HEK293T (cell line): Measurements from ENCODE around the gene TRHDE.

ENCODE experiments used
- CTCF ChIA-PET: fragments of 350-600 bp; formaldehyde crosslinking; extraction: SDS; loops from one replicate; lab custom pipeline; 2021; ENCODE audit warnings: antibody characterized with exemption, inconsistent platforms; lab: Yijun Ruan, JAX
- POLR2A ChIA-PET: fragments of 350-600 bp; formaldehyde crosslinking; extraction: SDS; loops from one replicate; lab custom pipeline; 2020; ENCODE audit warnings: antibody characterized with exemption, inconsistent platforms; lab: Yijun Ruan, JAX
- DNase-seq: peaks from one replicate; pipeline ENCODE4 v3.0.0; 2012; ENCODE audit warnings: mixed read lengths; ENCODE audit errors: extremely low spot score
- ARNT ChIP-seq: fragments of 450-650 bp; IDR thresholded peaks from 2 replicates; pipeline ENCODE4 v1.6.1; 2017; ENCODE audit warnings: mild to moderate bottlenecking
- BHLHE40 ChIP-seq: fragments of 450-650 bp; IDR thresholded peaks from 2 replicates; pipeline ENCODE4 v1.6.1; 2016; ENCODE audit warnings: mild to moderate bottlenecking, moderate library complexity, borderline replicate concordance
- CTBP1 ChIP-seq: fragments of 450-650 bp; IDR thresholded peaks from 2 replicates; pipeline ENCODE4 v1.6.1; 2016; ENCODE audit warnings: borderline replicate concordance
- ELF4 ChIP-seq: fragments of 450-650 bp; IDR thresholded peaks from 2 replicates; pipeline ENCODE4 v1.6.1; 2017; ENCODE audit warnings: antibody characterized with exemption
- FOXA1 ChIP-seq: fragments of 450-650 bp; IDR thresholded peaks from 2 replicates; pipeline ENCODE4 v1.6.1; 2016; ENCODE audit warnings: mild to moderate bottlenecking
- FOXK2 ChIP-seq: fragments of 450-650 bp; IDR thresholded peaks from 2 replicates; pipeline ENCODE4 v1.6.1; 2016; ENCODE audit warnings: mild to moderate bottlenecking
- FOXM1 ChIP-seq: fragments of 450-650 bp; IDR thresholded peaks from 2 replicates; pipeline ENCODE4 v1.6.1; 2017; ENCODE audit warnings: mild to moderate bottlenecking, borderline replicate concordance
- HDGF ChIP-seq: fragments of 450-650 bp; IDR thresholded peaks from 2 replicates; pipeline ENCODE4 v1.6.1; 2017; ENCODE audit warnings: antibody characterized with exemption, borderline replicate concordance
- L3MBTL2 ChIP-seq: fragments of 450-650 bp; conservative IDR thresholded peaks from 2 replicates; pipeline ENCODE4 v1.6.1; 2016; ENCODE audit warnings: mild to moderate bottlenecking
- LEF1 ChIP-seq: fragments of 450-650 bp; IDR thresholded peaks from 2 replicates; pipeline ENCODE4 v1.6.1; 2017; ENCODE audit warnings: mild to moderate bottlenecking, borderline replicate concordance
- NFRKB ChIP-seq: fragments of 450-650 bp; IDR thresholded peaks from 2 replicates; pipeline ENCODE4 v1.6.1; 2016; ENCODE audit warnings: mild to moderate bottlenecking, moderate library complexity
- PKNOX1 ChIP-seq: fragments of 450-650 bp; IDR thresholded peaks from 2 replicates; pipeline ENCODE4 v1.6.1; 2016
- SP1 ChIP-seq: fragments of 450-650 bp; IDR thresholded peaks from 2 replicates; pipeline ENCODE4 v1.6.1; 2017
- SUZ12 ChIP-seq: fragments of 450-650 bp; IDR thresholded peaks from 2 replicates; pipeline ENCODE4 v1.6.1; 2016; ENCODE audit warnings: mild to moderate bottlenecking
- TARDBP ChIP-seq: fragments of 450-650 bp; IDR thresholded peaks from 2 replicates; pipeline ENCODE4 v1.6.1; 2016
- ZNF384 ChIP-seq: fragments of 450-650 bp; IDR thresholded peaks from 2 replicates; pipeline ENCODE4 v1.6.1; 2016

TRHDE gene

GRCh38 chr12:72330301-72330700 is 58.1 kb downstream of the TRHDE start:
- POLR2A ChIA-PET, result interaction anchor here (1.2 kb wide), 1 partner anchor 59 kb away, joined by 6 read pairs; the partner anchor contains the start of gene TRHDE
- CTCF ChIA-PET, result interaction anchor here (1.1 kb wide), 1 partner anchor 16 kb away, joined by 4 read pairs; no protein-coding TSS in a partner anchor
- TF ChIP-seq BHLHE40 (no peak), HDGF (no peak), ARNT (no peak), NFRKB (no peak), PKNOX1 (no peak), ZNF384 (no peak; the same call in 1 of the 2 replicates), L3MBTL2 (no peak), SP1 (no peak), LEF1 (no peak), FOXM1 (no peak), CTBP1 (no peak), SUZ12 (no peak), FOXK2 (no peak), TARDBP (no peak), ELF4 (no peak), FOXA1 (no peak)
- peak; percentile 38 for DNase-seq

- ChIA-PET CTCF (interaction anchor here (1.1 kb wide), 1 partner anchor 17 kb away, joined by 4 read pairs; no protein-coding TSS in a partner anchor), POLR2A (interaction anchor here (1.2 kb wide), 1 partner anchor 59 kb away, joined by 6 read pairs; the partner anchor contains the start of gene TRHDE)
- TF ChIP-seq PKNOX1 (no peak), FOXK2 (no peak), ZNF384 (no peak), HDGF (no peak)
- DNase-seq, result no peak
Measured at GRCh38 chr12:72330784-72331183, 58.6 kb downstream of the TRHDE start.

- no peak for DNase-seq
- ChIA-PET CTCF (no interaction called here), POLR2A (no interaction called here)
- TF ChIP-seq TARDBP (no peak), FOXK2 (no peak), SP1 (no peak), PKNOX1 (no peak), LEF1 (no peak), ZNF384 (no peak), ELF4 (no peak), HDGF (no peak), FOXA1 (no peak), L3MBTL2 (no peak), ARNT (no peak), SUZ12 (no peak), FOXM1 (no peak), BHLHE40 (no peak), CTBP1 (no peak), NFRKB (no peak)
Measured at GRCh38 chr12:72337382-72337781, 65.2 kb downstream of the TRHDE start.

GRCh38 chr12:72337946-72338345 is 65.8 kb downstream of the TRHDE start:
- TF ChIP-seq NFRKB (no peak), L3MBTL2 (no peak), FOXM1 (no peak), FOXA1 (no peak), SP1 (no peak), ZNF384 (no peak), BHLHE40 (no peak), PKNOX1 (no peak), SUZ12 (no peak), ELF4 (no peak)
- ChIA-PET POLR2A (interaction anchor here (0.6 kb wide), 1 partner anchor 66 kb away, joined by 5 read pairs; the partner anchor contains the start of gene TRHDE), CTCF (no interaction called here)
- DNase-seq, result no peak

GRCh38 chr12:72338437-72338836 is 66.3 kb downstream of the TRHDE start:
- CTCF ChIA-PET, result no interaction called here
- DNase-seq, result peak; percentile 25
- POLR2A ChIA-PET, result interaction anchor here (0.6 kb wide), 1 partner anchor 66 kb away, joined by 5 read pairs; the partner anchor contains the start of gene TRHDE
- TF ChIP-seq FOXK2 (no peak), CTBP1 (peak; percentile 75; the same call in 1 of the 2 replicates), FOXA1 (peak; percentile 92), ZNF384 (no peak), ELF4 (no peak), PKNOX1 (peak; percentile 70), ARNT (no peak)
